OCI-LY7 (cell line): ENCODE data around the gene CREB3L1. TPM values are rescaled to one million over a fixed set of nuclear protein-coding genes. Genes with fewer than 3 reads are reported as not detected.

Source experiments
- BruUV-seq: library from RNA; stranded (reverse); fragments of 400-500 nt; replicated peaks from 2 replicates; lab custom pipeline; 2021; lab: Mats Ljungman, UMichigan
- CTCF ChIA-PET: fragments of 300-600 bp; sonication (Branson Sonifier 250); formaldehyde crosslinking; loops from one replicate; lab custom pipeline; 2022; ENCODE audit warnings: antibody characterized with exemption; ENCODE audit not compliant: unreplicated experiment; lab: Charles Lee
- POLR2A ChIA-PET: fragments of 300-600 bp; sonication (Branson Sonifier 250); formaldehyde crosslinking; loops from one replicate; lab custom pipeline; 2022; ENCODE audit warnings: antibody characterized with exemption; lab: Charles Lee
- DNase-seq: peaks from one replicate; pipeline ENCODE4 v3.0.0-alpha.2; 2015; ENCODE audit warnings: low spot score
- H2AFZ ChIP-seq: fragments of 200-600 bp; sonication (generic), shearing (Covaris generic); 2 replicates; pipeline ENCODE4 v1.6.1; 2014; ENCODE audit warnings: mild to moderate bottlenecking, antibody characterized with exemption, low read length, moderate library complexity
- H3K27ac ChIP-seq: fragments of 200-600 bp; sonication (generic); 2 replicates; pipeline ENCODE4 v1.5.1; 2014; ENCODE audit warnings: mixed run types, low read depth, mild to moderate bottlenecking, moderate library complexity, low read length, inconsistent platforms; ENCODE audit not compliant: poor library complexity, severe bottlenecking
- H3K36me3 ChIP-seq: fragments of 200-600 bp; sonication (generic); 2 replicates; pipeline ENCODE4 v1.6.1; 2014; ENCODE audit warnings: mild to moderate bottlenecking, antibody characterized with exemption, low read length, moderate library complexity, mixed read lengths; ENCODE audit not compliant: insufficient read depth
- H3K4me1 ChIP-seq: fragments of 200-600 bp; sonication (generic); 2 replicates; pipeline ENCODE4 v1.5.1; 2014; ENCODE audit warnings: mild to moderate bottlenecking, low read length; ENCODE audit not compliant: insufficient read depth, poor library complexity, severe bottlenecking
- H3K4me2 ChIP-seq: fragments of 200-600 bp; sonication (generic); 2 replicates; pipeline ENCODE4 v1.6.1; 2014; ENCODE audit warnings: mild to moderate bottlenecking, low read length
- H3K4me3 ChIP-seq: fragments of 200-600 bp; sonication (generic); 2 replicates; pipeline ENCODE4 v1.5.1; 2014; ENCODE audit warnings: mild to moderate bottlenecking, low read depth, low read length; ENCODE audit not compliant: poor library complexity, severe bottlenecking
- H3K79me2 ChIP-seq: fragments of 200-600 bp; sonication (generic); 2 replicates; pipeline ENCODE4 v1.6.1; 2016; ENCODE audit warnings: low read depth, mild to moderate bottlenecking, low read length, moderate library complexity, mixed read lengths; ENCODE audit not compliant: insufficient read depth
- H3K9me2 ChIP-seq: fragments of 200-600 bp; sonication (generic); 2 replicates; pipeline ENCODE4 v1.6.1; 2016; ENCODE audit warnings: mild to moderate bottlenecking, low read length, mixed read lengths; ENCODE audit not compliant: insufficient read depth
- H3K9me3 ChIP-seq: fragments of 200-600 bp; sonication (generic); 2 replicates; pipeline ENCODE4 v1.6.1; 2014; ENCODE audit warnings: mild to moderate bottlenecking, mixed run types, low read length, mixed read lengths
- H4K20me1 ChIP-seq: fragments of 200-600 bp; sonication (generic); 2 replicates; pipeline ENCODE4 v1.6.1; 2014; ENCODE audit warnings: mild to moderate bottlenecking, antibody characterized with exemption, low read length, moderate library complexity, mixed read lengths; ENCODE audit not compliant: insufficient read depth
- CTCF ChIP-seq: fragments of 200-600 bp; sonication (generic); conservative IDR thresholded peaks from 2 replicates; pipeline ENCODE4 v1.5.1; 2014; ENCODE audit warnings: mild to moderate bottlenecking, antibody characterized with exemption, low read length, moderate library complexity, mixed read lengths
- EZH2phosphoT487 ChIP-seq: fragments of 200-600 bp; sonication (generic); IDR thresholded peaks from 2 replicates; pipeline ENCODE4 v1.6.1; 2018; ENCODE audit warnings: low read depth, borderline replicate concordance, mild to moderate bottlenecking, mixed run types, antibody characterized with exemption, low read length, moderate library complexity, mixed read lengths
- intact Hi-C: fragments of 100-400 bp; cut with micrococcal nuclease; formaldehyde crosslinking; loops from one replicate; pipeline ENCODE4 v1.10.0; 2022; ENCODE audit not compliant: unreplicated experiment
- total RNA-seq, 2 experiments: library from RNA; depleted of rRNA in 1 of 2; stranded (reverse); fragments of >200 nt in 1 of 2; shearing (Covaris generic) in 1 of 2; gene quantifications; 2 replicates each; pipeline ENCODE4 v1.2.3, GENCODE V29; 2014 to 2022

CREB3L1 gene
- total RNA-seq, 2 experiments from 2014 or later = 0.17 TPM; not detected in 1

DNA sequence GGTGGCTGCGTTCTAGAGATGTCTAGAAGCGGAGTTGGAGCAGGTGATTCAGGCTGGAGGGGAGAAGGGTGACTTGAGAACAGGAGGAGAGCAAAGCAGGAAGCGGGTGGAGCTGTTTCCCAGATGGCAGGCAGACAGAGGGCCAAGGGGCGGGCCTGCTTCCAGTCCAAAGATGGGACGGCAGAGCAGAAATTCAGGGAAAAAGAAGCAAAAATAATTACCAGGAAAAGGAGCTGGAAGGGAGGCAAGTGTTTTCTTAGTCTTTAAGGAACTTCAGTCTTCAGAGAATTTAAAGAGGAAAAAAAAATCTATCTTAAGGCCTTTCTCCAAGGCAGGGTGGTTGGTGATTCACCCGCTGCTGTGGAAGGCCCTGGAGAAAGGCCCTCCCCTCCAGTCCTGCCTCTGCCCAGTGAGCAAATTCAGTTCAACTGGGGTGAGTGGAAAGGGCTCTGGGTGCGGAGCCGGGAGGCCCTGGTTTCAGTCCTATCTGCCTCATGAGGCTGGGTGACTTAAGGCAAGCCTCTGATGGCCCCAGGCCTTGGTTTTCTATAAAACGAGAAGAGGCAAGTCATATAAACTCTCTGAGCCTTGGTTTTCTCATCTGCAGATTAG is 4.5 kb upstream of the CREB3L1 start:
- intact Hi-C loops = no loop called here
- Histone ChIP-seq H4K20me1 (no peaks in the 10 kb centered on the region), H3K27ac (no peak overlapping the region), H3K79me2 (no peaks in the 10 kb centered on the region), H3K9me3 (no peaks in the 10 kb centered on the region), H3K9me2 (no peaks in the 10 kb centered on the region), H3K4me3 (no peak overlapping the region), H2AFZ (no peak overlapping the region), H3K36me3 (no peaks in the 10 kb centered on the region), H3K4me2 (no peak overlapping the region), H3K4me1 (no peaks in the 10 kb centered on the region)
- TF ChIP-seq EZH2phosphoT487 = no peak
- no peak for TF ChIP-seq CTCF
- DNase-seq = no peak
- ChIA-PET CTCF (interaction anchor here (0.6 to 1.0 kb wide), 2 partner anchors 17 to 35 kb away, joined by 3 read pairs; no protein-coding TSS in a partner anchor), POLR2A (interaction anchor here (1.2 to 1.6 kb wide), 2 partner anchors 9 to 10 kb away, joined by 3 read pairs; no protein-coding TSS in a partner anchor)
- no TSS peak for BruUV-seq

DNA sequence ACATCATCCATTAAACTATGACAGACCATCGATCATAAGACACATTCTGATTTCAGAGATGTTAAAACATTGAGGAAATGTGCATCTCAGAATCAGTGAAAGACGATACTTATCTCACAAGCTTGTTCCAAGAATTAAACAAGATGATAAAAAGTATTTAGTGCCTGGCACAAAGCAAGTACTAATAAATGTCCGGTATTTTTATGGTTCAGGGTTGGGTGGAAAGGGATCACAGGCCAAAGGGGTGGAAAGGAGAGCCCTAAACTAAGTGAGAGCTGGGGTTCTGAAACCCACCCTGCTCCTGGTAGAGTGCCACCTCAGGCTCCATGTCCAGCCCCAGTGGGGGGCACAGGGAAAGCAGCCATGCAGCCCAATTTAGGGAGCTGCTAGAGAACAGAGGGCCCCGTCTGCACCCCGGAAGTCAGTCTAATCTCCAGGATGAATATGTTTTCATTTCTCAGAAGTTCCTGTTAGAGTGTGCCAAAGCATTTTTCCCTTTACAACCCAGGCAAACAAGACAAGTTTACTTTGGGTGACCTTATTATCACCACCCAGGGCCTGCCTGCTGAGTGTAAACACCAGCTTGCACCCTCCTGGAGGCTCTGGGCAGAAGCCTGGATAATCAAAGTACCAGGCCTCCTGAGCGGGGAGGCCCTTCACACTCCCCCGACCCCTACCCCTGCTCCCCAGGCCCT is 3.8 kb upstream of the CREB3L1 start:
- no TSS peak for BruUV-seq
- Histone ChIP-seq H3K4me1 (no peaks in the 10 kb centered on the region), H3K79me2 (no peaks in the 10 kb centered on the region), H3K9me2 (no peaks in the 10 kb centered on the region), H2AFZ (no peak overlapping the region), H3K4me2 (no peak overlapping the region), H4K20me1 (no peaks in the 10 kb centered on the region), H3K27ac (no peak overlapping the region), H3K9me3 (no peaks in the 10 kb centered on the region), H3K36me3 (no peaks in the 10 kb centered on the region), H3K4me3 (no peak overlapping the region)
- TF ChIP-seq CTCF (no peak), EZH2phosphoT487 (no peak)
- no peak for DNase-seq
- ChIA-PET POLR2A (interaction anchor here (0.5 to 1.2 kb wide), 2 partner anchors 10 to 34 kb away, joined by 3 read pairs; no protein-coding TSS in a partner anchor), CTCF (interaction anchor here (0.6 kb wide), 1 partner anchor 16 kb away, joined by 3 read pairs; no protein-coding TSS in a partner anchor)
- intact Hi-C loops = no loop called here
